Measurements from ENCODE around the gene FOXA2.
"Not testable (repeated sequence)": the region's sequence is repeated elsewhere in the genome, so short reads cannot be mapped to it uniquely, and the experiment has no call there.

FOXA2 gene

GRCh38 chr20:22554391-22554790 is 30.0 kb downstream of the FOXA2 start:
- Mint-ChIP-seq H3K4me3 (no peak overlapping the region), H3K36me3 (ENCODE audit: low read depth) (no peaks in the 10 kb centered on the region), H3K4me1 (no peaks in the 10 kb centered on the region), H3K9me3 (peaks cover 24% of the 10 kb centered on the region), H3K27ac (no peak overlapping the region), H3K27me3 (ENCODE audit: low read depth, poor library complexity) (peaks cover 81% of the 10 kb centered on the region)
- no peak for TF ChIP-seq CTCF (IDR thresholded peaks at IDR 0.05)
- DNase-seq, result no peak

- Mint-ChIP-seq H3K9me3 (peaks cover 28% of the 10 kb centered on the region), H3K27me3 (ENCODE audit: low read depth, poor library complexity) (peaks cover 51% of the 10 kb centered on the region)
- not testable (repeated sequence) for H3K4me1 Mint-ChIP-seq
Observed at GRCh38 chr20:22550514-22550913, 33.9 kb downstream of the FOXA2 start.

GRCh38 chr20:22548040-22548439 is 36.3 kb downstream of the FOXA2 start:
- Mint-ChIP-seq H3K4me1 (no peaks in the 10 kb centered on the region), H3K27ac (no peak overlapping the region), H3K4me3 (no peak overlapping the region), H3K36me3 (ENCODE audit: low read depth) (no peaks in the 10 kb centered on the region), H3K27me3 (ENCODE audit: low read depth, poor library complexity) (peaks cover 41% of the 10 kb centered on the region), H3K9me3 (peaks cover 16% of the 10 kb centered on the region)
- no peak for TF ChIP-seq CTCF (IDR thresholded peaks at IDR 0.05)
- no peak for DNase-seq

More at GRCh38 chr20:22550514-22550913, 33.9 kb downstream of the FOXA2 start:
- H3K27ac Mint-ChIP-seq; DNase-seq; H3K4me3 Mint-ChIP-seq; H3K36me3 Mint-ChIP-seq (ENCODE audit: low read depth): not testable (repeated sequence)

GRCh38 chr20:22546344-22546743 is 38.0 kb downstream of the FOXA2 start:
- Mint-ChIP-seq H3K4me1 (no peaks in the 10 kb centered on the region), H3K4me3 (no peak overlapping the region), H3K27ac (no peak overlapping the region), H3K36me3 (ENCODE audit: low read depth) (no peaks in the 10 kb centered on the region), H3K27me3 (ENCODE audit: low read depth, poor library complexity) (peaks cover 44% of the 10 kb centered on the region), H3K9me3 (peaks cover 12% of the 10 kb centered on the region)
- no peak for TF ChIP-seq CTCF (IDR thresholded peaks at IDR 0.05)
- no peak for DNase-seq

GRCh38 chr20:22545045-22545444 is 39.3 kb downstream of the FOXA2 start:
- TF ChIP-seq CTCF (IDR thresholded peaks at IDR 0.05), result no peak
- H3K4me3 Mint-ChIP-seq, result no peak overlapping the region
- H3K27me3 Mint-ChIP-seq (ENCODE audit: low read depth, poor library complexity), result peaks cover 40% of the 10 kb centered on the region

GRCh38 chr20:22544462-22544861 is 39.9 kb downstream of the FOXA2 start:
- Mint-ChIP-seq H3K36me3 (ENCODE audit: low read depth) (no peaks in the 10 kb centered on the region), H3K4me3 (no peak overlapping the region), H3K27me3 (ENCODE audit: low read depth, poor library complexity) (peaks cover 46% of the 10 kb centered on the region), H3K4me1 (no peaks in the 10 kb centered on the region), H3K9me3 (peaks cover 4% of the 10 kb centered on the region), H3K27ac (no peak overlapping the region)
- DNase-seq, result no peak
- TF ChIP-seq CTCF (IDR thresholded peaks at IDR 0.05), result no peak

More at GRCh38 chr20:22545045-22545444, 39.3 kb downstream of the FOXA2 start:
- Mint-ChIP-seq H3K27ac (no peak overlapping the region), H3K9me3 (peaks cover 10% of the 10 kb centered on the region), H3K4me1 (no peaks in the 10 kb centered on the region), H3K36me3 (ENCODE audit: low read depth) (no peaks in the 10 kb centered on the region)
- no peak for DNase-seq
